GM18511 (cell line): ENCODE measurements around the gene PAK1IP1.
A peak's percentile ranks its signal among the peaks of the same experiment; 100 is the strongest.
"Not testable (repeated sequence)": the region's sequence is repeated elsewhere in the genome, so short reads cannot be mapped to it uniquely, and the experiment has no call there.

Experiments
- ATAC-seq: cut with Tn5 transposase; IDR thresholded peaks from one replicate; pipeline ENCODE4 v1.9.1; 2021; ENCODE audit warnings: mild to moderate bottlenecking, moderate library complexity; ENCODE audit not compliant: unreplicated experiment

The PAK1IP1 gene

GRCh38 chr6:10690651-10691445 lies 3.9 kb upstream of the PAK1IP1 start:
- no peak for ATAC-seq

GRCh38 chr6:10692965-10693538 lies 1.7 kb upstream of the PAK1IP1 start:
- ATAC-seq, result no peak

GRCh38 chr6:10695086-10695657 lies 400 bp downstream of the PAK1IP1 start:
- ATAC-seq, result no peak

- no peak for ATAC-seq
Observed at GRCh38 chr6:10696655-10697054, 1.9 kb downstream of the PAK1IP1 start.

GRCh38 chr6:10713962-10714361 lies 19.2 kb downstream of the PAK1IP1 start:
- peak; percentile 56 for ATAC-seq

- ATAC-seq, result no peak
Observed at GRCh38 chr6:10719296-10719963, 24.7 kb downstream of the PAK1IP1 start.

- no peak for ATAC-seq
Observed at GRCh38 chr6:10719964-10720264, 25.1 kb downstream of the PAK1IP1 start.

- ATAC-seq, result peak; percentile 21
Observed at GRCh38 chr6:10720265-10720959, 25.6 kb downstream of the PAK1IP1 start.

GRCh38 chr6:10720960-10721849 lies 26.4 kb downstream of the PAK1IP1 start:
- not testable (repeated sequence) for ATAC-seq

- no peak for ATAC-seq
Observed at GRCh38 chr6:10721850-10722569, 27.2 kb downstream of the PAK1IP1 start.

- ATAC-seq, result no peak
Observed at GRCh38 chr6:10722570-10722819, 27.7 kb downstream of the PAK1IP1 start.

- peak; percentile 97 for ATAC-seq
Observed at GRCh38 chr6:10722820-10723566, 28.2 kb downstream of the PAK1IP1 start, which contains the start of gene TMEM14C. Gene TMEM14C (plus strand): TSS chr6:10723070. CDS start chr6:10724614, 1,544 bp downstream.

- no peak for ATAC-seq
Observed at GRCh38 chr6:10723567-10723881, 28.8 kb downstream of the PAK1IP1 start.

- no peak for ATAC-seq
Observed at GRCh38 chr6:10725044-10725443, 30.3 kb downstream of the PAK1IP1 start.

- no peak for ATAC-seq
Observed at GRCh38 chr6:10725716-10726115, 30.9 kb downstream of the PAK1IP1 start.

GRCh38 chr6:10730254-10730653 lies 35.5 kb downstream of the PAK1IP1 start:
- ATAC-seq, result no peak

GRCh38 chr6:10733151-10733715 lies 38.5 kb downstream of the PAK1IP1 start:
- ATAC-seq, result no peak

GRCh38 chr6:10733863-10734262 lies 39.1 kb downstream of the PAK1IP1 start:
- ATAC-seq, result no peak

GRCh38 chr6:10736731-10737130 lies 42.0 kb downstream of the PAK1IP1 start:
- ATAC-seq, result no peak
